Mucosa of descending colon (tissue), 3 donors: ENCODE results near the gene KHDC4. TPM values are rescaled to one million over a fixed set of nuclear protein-coding genes. Genes with fewer than 3 reads are reported as not detected.

Source experiments
- ATAC-seq: fragments of 200-7000 bp; cut with Tn5 transposase; one replicate; pipeline ENCODE4 v1.9.1; 2020; ENCODE audit warnings: mild to moderate bottlenecking, moderate library complexity
- DNase-seq, 3 donors: peaks; one replicate each; pipeline ENCODE4 v3.0.0-alpha.2; 2020
- H3K36me3 ChIP-seq: fragments of 200-600 bp; one replicate; pipeline ENCODE4 v1.8.0; 2021; ENCODE audit warnings: low read depth, mild to moderate bottlenecking
- H3K4me1 ChIP-seq: fragments of 200-600 bp; one replicate; pipeline ENCODE4 v1.8.0; 2021; ENCODE audit warnings: low read depth, mild to moderate bottlenecking
- H3K4me3 ChIP-seq: fragments of 200-600 bp; one replicate; pipeline ENCODE4 v1.8.0; 2021; ENCODE audit warnings: mild to moderate bottlenecking
- H3K9me3 ChIP-seq: fragments of 200-600 bp; one replicate; pipeline ENCODE4 v1.8.0; 2021; ENCODE audit warnings: mild to moderate bottlenecking
- CTCF ChIP-seq: fragments of 200-600 bp; IDR thresholded peaks from one replicate; pipeline ENCODE4 v1.8.0; 2022; ENCODE audit warnings: antibody characterized with exemption, mild to moderate bottlenecking
- intact Hi-C, 2 donors: fragments of 100-400 bp; cut with DNase I in 1 of 2; cut with micrococcal nuclease in 1 of 2; formaldehyde crosslinking; loops; one replicate each; pipeline versions ENCODE4 v1.11.0 to v1.11.1; 2022; cut with DNase I, micrococcal nuclease
- total RNA-seq, 3 donors: library from RNA; stranded (reverse); fragmentation: NEBNext Ultra II Directional in 2 of 3; extraction: Animal tissue kit (Norgen Biotek cat#: 25700) in 2 of 3; gene quantifications; one replicate each; pipeline versions ENCODE4 v1.2.1 to v1.2.4, GENCODE V29; 2021 to 2023
- donor health status: DM: no; HTN: no; CAD: no; lungs with moderate emphysema.
- donor health status: DM: no; HTN: no; CAD: no.
- donor health status: DM: no; HTN: yes; CAD: no.

KHDC4 gene
- total RNA-seq, 3 donors from 2014 or later = 52.9 to 59.5 (median 58.6) TPM

- Histone ChIP-seq H3K4me1 (peaks cover 9% of the 10 kb centered on the region), H3K36me3 (peaks cover 22% of the 10 kb centered on the region), H3K4me3 (no peak overlapping the region), H3K9me3 (no peaks in the 10 kb centered on the region)
- intact Hi-C loops = no loop called here
- DNase-seq (no peak), ATAC-seq (no peak)
- TF ChIP-seq CTCF = no peak
These were observed 20.1 kb downstream of the KHDC4 start for GRCh38 chr1:155913969-155914757.

GRCh38 chr1:155912056-155912536 lies 22.1 kb downstream of the KHDC4 start:
- Histone ChIP-seq H3K4me3 (no peak overlapping the region), H3K36me3 (peaks cover 12% of the 10 kb centered on the region), H3K9me3 (no peaks in the 10 kb centered on the region), H3K4me1 (peaks cover 9% of the 10 kb centered on the region)
- TF ChIP-seq CTCF = no peak
- intact Hi-C loops = no loop called here
- DNase-seq (peak in 1 of 3 donors; percentile 14), ATAC-seq (peak; percentile 32)

GRCh38 chr1:155911156-155912055 lies 22.8 kb downstream of the KHDC4 start, which contains the start of gene RIT1:
RIT1 (minus strand) TSS chr1:155911349; CDS start chr1:155910761, 588 bp downstream.
- Histone ChIP-seq H3K4me3 (peak within 1 kb of the TSS; percentile 54), H3K9me3 (no peaks in the 10 kb centered on the region), H3K36me3 (peaks cover 10% of the 10 kb centered on the region), H3K4me1 (peaks cover 9% of the 10 kb centered on the region)
- no peak for TF ChIP-seq CTCF
- intact Hi-C loops = no loop called here
- ATAC-seq (peak; percentile 98), DNase-seq (peak; percentile 93 to 94 (median 93))

- intact Hi-C loops = no loop called here
- DNase-seq = peak in 2 of 3 donors; percentile 32 to 48
- H3K36me3 ChIP-seq = peaks cover 3% of the 10 kb centered on the region
These were observed 23.5 kb downstream of the KHDC4 start for GRCh38 chr1:155910621-155911121.

More at GRCh38 chr1:155910621-155911121, 23.5 kb downstream of the KHDC4 start:
- Histone ChIP-seq H3K4me3 (peak overlapping the region; percentile 54), H3K4me1 (peaks cover 9% of the 10 kb centered on the region), H3K9me3 (no peaks in the 10 kb centered on the region)
- no peak for TF ChIP-seq CTCF
- ATAC-seq = peak; percentile 48
